ENCODE data around the gene NTM.
A peak's percentile ranks its signal among the peaks of the same experiment; 100 is the strongest.

The NTM gene

DNA sequence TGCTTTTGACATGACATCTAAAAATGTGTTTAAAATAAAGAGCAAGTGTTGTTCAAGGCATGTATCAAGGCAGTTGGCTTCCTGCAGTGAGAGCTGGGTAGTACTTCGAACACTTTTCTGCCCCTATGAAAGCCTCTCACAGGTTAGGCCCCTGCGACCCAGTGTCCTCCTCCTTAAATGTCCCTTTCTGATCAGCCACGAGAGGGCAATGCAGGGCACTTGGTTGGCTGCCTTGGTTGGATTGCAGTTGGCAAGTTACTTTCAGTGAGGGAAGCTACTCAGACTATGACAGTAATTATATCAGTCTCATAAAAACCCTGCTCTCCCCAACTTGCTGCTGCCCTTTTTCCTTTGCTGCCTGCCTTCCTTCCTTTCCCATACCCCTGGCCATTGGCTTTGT is 743.8 kb downstream of the NTM start:
- no peaks in the 10 kb centered on the region for H3K9me2 ChIP-seq (replicated peaks; ENCODE audit: low read depth, low read length)
- TF ChIP-seq, protein P1, sequence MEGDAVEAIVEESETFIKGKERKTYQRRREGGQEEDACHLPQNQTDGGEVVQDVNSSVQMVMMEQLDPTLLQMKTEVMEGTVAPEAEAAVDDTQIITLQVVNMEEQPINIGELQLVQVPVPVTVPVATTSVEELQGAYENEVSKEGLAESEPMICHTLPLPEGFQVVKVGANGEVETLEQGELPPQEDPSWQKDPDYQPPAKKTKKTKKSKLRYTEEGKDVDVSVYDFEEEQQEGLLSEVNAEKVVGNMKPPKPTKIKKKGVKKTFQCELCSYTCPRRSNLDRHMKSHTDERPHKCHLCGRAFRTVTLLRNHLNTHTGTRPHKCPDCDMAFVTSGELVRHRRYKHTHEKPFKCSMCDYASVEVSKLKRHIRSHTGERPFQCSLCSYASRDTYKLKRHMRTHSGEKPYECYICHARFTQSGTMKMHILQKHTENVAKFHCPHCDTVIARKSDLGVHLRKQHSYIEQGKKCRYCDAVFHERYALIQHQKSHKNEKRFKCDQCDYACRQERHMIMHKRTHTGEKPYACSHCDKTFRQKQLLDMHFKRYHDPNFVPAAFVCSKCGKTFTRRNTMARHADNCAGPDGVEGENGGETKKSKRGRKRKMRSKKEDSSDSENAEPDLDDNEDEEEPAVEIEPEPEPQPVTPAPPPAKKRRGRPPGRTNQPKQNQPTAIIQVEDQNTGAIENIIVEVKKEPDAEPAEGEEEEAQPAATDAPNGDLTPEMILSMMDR (conservative IDR thresholded peaks at IDR 0.05; ENCODE audit: low read length): peak; percentile 58
- TF ChIP-seq EZH2phosphoT487 (IDR thresholded peaks at IDR 0.05; ENCODE audit: borderline replicate concordance): no peak
- H3K79me2 ChIP-seq (ENCODE audit: insufficient read depth, low read length): no peaks in the 10 kb centered on the region
- no peak overlapping the region for H3K9ac ChIP-seq (ENCODE audit: low read depth, low read length, poor library complexity, severe bottlenecking)
- H3F3A ChIP-seq (ENCODE audit: low read depth): no peaks in the 10 kb centered on the region
- H3K36me3 ChIP-seq (ENCODE audit: insufficient read depth, low read length): no peaks in the 10 kb centered on the region
- H3K4me2 ChIP-seq (ENCODE audit: low read depth, low read length, poor library complexity, severe bottlenecking): no peak overlapping the region
- H2AFZ ChIP-seq (ENCODE audit: low read length): no peak overlapping the region
- no peaks in the 10 kb centered on the region for H3K4me1 ChIP-seq (ENCODE audit: insufficient read depth, low read length, poor library complexity, severe bottlenecking)
- no peaks in the 10 kb centered on the region for H4K20me1 ChIP-seq (ENCODE audit: insufficient read depth, low read length, poor library complexity, severe bottlenecking)
- no peaks in the 10 kb centered on the region for H3K9me3 ChIP-seq (ENCODE audit: insufficient read depth, low read depth, low read length)
- H3K4me3 ChIP-seq (ENCODE audit: low read length, poor library complexity, severe bottlenecking): no peak overlapping the region
- no peaks in the 10 kb centered on the region for H3K27me3 ChIP-seq (ENCODE audit: insufficient read depth, low read length, poor library complexity, severe bottlenecking)

DNA sequence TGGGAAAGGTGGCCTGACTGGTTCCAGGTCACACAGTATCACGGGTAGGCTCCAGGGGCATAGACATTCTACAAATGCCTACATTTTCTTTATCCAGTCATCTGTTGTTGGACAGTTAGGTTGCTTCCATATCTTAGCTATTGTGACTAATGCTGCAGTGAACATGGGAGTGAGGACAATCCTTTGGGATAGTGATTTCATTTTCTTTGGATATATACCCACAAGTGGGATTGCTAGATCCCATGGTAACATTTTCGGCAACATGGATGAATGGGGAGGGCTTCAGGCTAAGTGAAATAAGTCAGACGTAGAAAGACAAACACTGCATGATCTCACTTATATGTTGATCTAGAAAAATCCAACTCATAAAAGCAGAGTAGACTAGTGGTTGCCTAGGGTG is 744.3 kb downstream of the NTM start:
- H4K20me1 ChIP-seq (ENCODE audit: insufficient read depth, low read length, poor library complexity, severe bottlenecking): no peaks in the 10 kb centered on the region
- H3K9ac ChIP-seq (ENCODE audit: low read depth, low read length, poor library complexity, severe bottlenecking): no peak overlapping the region
- H3K79me2 ChIP-seq (ENCODE audit: insufficient read depth, low read length): no peaks in the 10 kb centered on the region
- H3K4me3 ChIP-seq (ENCODE audit: low read length, poor library complexity, severe bottlenecking): no peak overlapping the region
- H3K9me2 ChIP-seq (replicated peaks; ENCODE audit: low read depth, low read length): no peaks in the 10 kb centered on the region
- no peaks in the 10 kb centered on the region for H3K27me3 ChIP-seq (ENCODE audit: insufficient read depth, low read length, poor library complexity, severe bottlenecking)
- no peaks in the 10 kb centered on the region for H3K9me3 ChIP-seq (ENCODE audit: insufficient read depth, low read depth, low read length)
- TF ChIP-seq EZH2phosphoT487 (IDR thresholded peaks at IDR 0.05; ENCODE audit: borderline replicate concordance): no peak
- TF ChIP-seq, protein P1 (conservative IDR thresholded peaks at IDR 0.05; ENCODE audit: low read length): no peak
- no peaks in the 10 kb centered on the region for H3F3A ChIP-seq (ENCODE audit: low read depth)
- H3K4me1 ChIP-seq (ENCODE audit: insufficient read depth, low read length, poor library complexity, severe bottlenecking): no peaks in the 10 kb centered on the region
- no peak overlapping the region for H3K4me2 ChIP-seq (ENCODE audit: low read depth, low read length, poor library complexity, severe bottlenecking)
- H3K36me3 ChIP-seq (ENCODE audit: insufficient read depth, low read length): no peaks in the 10 kb centered on the region
- H2AFZ ChIP-seq (ENCODE audit: low read length): no peak overlapping the region

DNA sequence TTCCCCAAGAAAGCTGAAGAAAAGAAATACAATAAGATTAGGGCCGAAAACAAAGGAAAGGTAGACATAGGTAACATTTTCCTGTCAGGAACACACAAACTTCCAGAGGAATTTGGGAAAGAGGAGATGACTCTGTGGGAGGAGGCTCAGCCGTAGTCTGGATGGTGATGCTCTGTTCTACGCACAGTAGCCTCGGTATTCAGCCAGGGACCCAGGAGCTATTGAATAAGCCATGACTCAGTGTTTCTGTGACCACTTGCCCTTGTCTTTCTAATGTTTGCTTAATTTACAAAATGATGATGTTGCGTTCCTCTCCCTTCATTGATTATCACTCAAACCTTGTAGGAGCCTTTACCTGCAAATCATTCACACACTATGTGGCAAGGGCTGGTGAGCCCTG is 745.0 kb downstream of the NTM start:
- Histone ChIP-seq H3K4me2 (ENCODE audit: low read depth, low read length, poor library complexity, severe bottlenecking) (no peak overlapping the region), H4K20me1 (ENCODE audit: insufficient read depth, low read length, poor library complexity, severe bottlenecking) (no peaks in the 10 kb centered on the region), H3K36me3 (ENCODE audit: insufficient read depth, low read length) (no peaks in the 10 kb centered on the region), H3K9me2 (replicated peaks; ENCODE audit: low read depth, low read length) (no peaks in the 10 kb centered on the region), H3K79me2 (ENCODE audit: insufficient read depth, low read length) (no peaks in the 10 kb centered on the region), H3K9ac (ENCODE audit: low read depth, low read length, poor library complexity, severe bottlenecking) (no peak overlapping the region), H3K27me3 (ENCODE audit: insufficient read depth, low read length, poor library complexity, severe bottlenecking) (no peaks in the 10 kb centered on the region), H3F3A (ENCODE audit: low read depth) (no peaks in the 10 kb centered on the region), H3K4me1 (ENCODE audit: insufficient read depth, low read length, poor library complexity, severe bottlenecking) (no peaks in the 10 kb centered on the region), H3K4me3 (ENCODE audit: low read length, poor library complexity, severe bottlenecking) (no peak overlapping the region), H3K9me3 (ENCODE audit: insufficient read depth, low read depth, low read length) (no peaks in the 10 kb centered on the region), H2AFZ (ENCODE audit: low read length) (no peak overlapping the region)
- TF ChIP-seq EZH2phosphoT487 (IDR thresholded peaks at IDR 0.05; ENCODE audit: borderline replicate concordance): no peak
- TF ChIP-seq, protein P1 (conservative IDR thresholded peaks at IDR 0.05; ENCODE audit: low read length): no peak

Data from Loucy (cell line).